ENCODE results near the gene PPP4C.

- TF ChIP-seq CTCF (conservative IDR thresholded peaks at IDR 0.05; ENCODE audit: low read depth, low read length) (no peak), EZH2 (IDR thresholded peaks at IDR 0.05; ENCODE audit: low read length, unreplicated experiment) (no peak), EZH2phosphoT487 (IDR thresholded peaks at IDR 0.05; ENCODE audit: borderline replicate concordance, low read length) (no peak)
Measured at GRCh38 chr16:30046588-30046987, 29.2 kb upstream of the PPP4C start.
